Hepatocyte (in vitro differentiated cells): ENCODE measurements around the gene FBN3.

Source experiments
- EZH2 ChIP-seq: fragments of 200-600 bp; sonication (generic); IDR thresholded peaks from 2 replicates; pipeline ENCODE4 v1.6.1; 2016; ENCODE audit warnings: antibody characterized with exemption, mild to moderate bottlenecking, borderline replicate concordance
- EZH2phosphoT487 ChIP-seq: fragments of 200-600 bp; sonication (generic); IDR thresholded peaks from one replicate; pipeline ENCODE4 v1.6.1; 2018; ENCODE audit warnings: antibody characterized with exemption, mild to moderate bottlenecking, low read depth, moderate library complexity; ENCODE audit not compliant: unreplicated experiment, severe bottlenecking
- TF ChIP-seq, protein P1 (sequence below): fragments of 200-600 bp; sonication (generic); IDR thresholded peaks from 2 replicates; pipeline ENCODE4 v1.5.1; 2016; ENCODE audit warnings: antibody characterized with exemption, mild to moderate bottlenecking; ENCODE audit not compliant: poor library complexity

DNA sequence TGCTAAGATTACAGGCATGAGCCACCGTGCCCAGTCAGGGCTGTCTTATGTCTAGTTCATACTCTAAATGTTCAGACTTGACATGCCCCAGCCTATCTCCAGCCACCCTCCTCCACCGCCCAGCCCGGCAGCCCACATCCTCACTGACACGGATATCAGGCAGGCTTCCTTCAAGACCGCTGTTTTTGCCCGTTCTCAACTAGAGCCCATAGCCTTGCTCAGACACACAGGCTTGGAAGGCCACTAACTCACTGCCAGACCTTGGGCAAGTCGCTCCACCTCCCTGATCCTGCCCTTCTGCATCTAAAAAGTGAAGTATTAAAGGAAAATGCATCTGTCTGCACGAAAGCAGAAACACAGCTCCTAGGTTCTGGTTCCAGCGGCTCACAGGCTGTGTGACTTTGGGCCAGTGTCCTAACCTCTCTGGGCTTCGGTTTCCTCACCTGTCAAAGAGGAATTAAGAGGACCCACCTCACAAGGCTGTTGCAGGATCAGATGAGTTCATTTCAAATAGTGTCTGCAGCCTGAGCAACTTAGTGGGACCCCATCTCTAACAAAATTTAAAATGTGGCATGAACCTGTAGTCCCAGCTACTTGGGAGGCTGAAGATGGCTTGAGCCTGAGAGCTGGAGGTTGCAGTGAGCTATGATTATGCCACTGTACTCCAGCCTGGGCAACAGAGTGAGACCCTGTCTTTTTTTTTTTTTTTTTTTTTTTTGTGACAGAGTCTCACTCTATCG, 45.3 kb upstream of the FBN3 start:
- TF ChIP-seq, protein P1, sequence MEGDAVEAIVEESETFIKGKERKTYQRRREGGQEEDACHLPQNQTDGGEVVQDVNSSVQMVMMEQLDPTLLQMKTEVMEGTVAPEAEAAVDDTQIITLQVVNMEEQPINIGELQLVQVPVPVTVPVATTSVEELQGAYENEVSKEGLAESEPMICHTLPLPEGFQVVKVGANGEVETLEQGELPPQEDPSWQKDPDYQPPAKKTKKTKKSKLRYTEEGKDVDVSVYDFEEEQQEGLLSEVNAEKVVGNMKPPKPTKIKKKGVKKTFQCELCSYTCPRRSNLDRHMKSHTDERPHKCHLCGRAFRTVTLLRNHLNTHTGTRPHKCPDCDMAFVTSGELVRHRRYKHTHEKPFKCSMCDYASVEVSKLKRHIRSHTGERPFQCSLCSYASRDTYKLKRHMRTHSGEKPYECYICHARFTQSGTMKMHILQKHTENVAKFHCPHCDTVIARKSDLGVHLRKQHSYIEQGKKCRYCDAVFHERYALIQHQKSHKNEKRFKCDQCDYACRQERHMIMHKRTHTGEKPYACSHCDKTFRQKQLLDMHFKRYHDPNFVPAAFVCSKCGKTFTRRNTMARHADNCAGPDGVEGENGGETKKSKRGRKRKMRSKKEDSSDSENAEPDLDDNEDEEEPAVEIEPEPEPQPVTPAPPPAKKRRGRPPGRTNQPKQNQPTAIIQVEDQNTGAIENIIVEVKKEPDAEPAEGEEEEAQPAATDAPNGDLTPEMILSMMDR, result no peak
- no peak for TF ChIP-seq EZH2
- no peak for TF ChIP-seq EZH2phosphoT487
